Lower lobe of right lung (tissue), 2 donors: ENCODE data around the gene FASTK. TPM values are rescaled to one million over a fixed set of nuclear protein-coding genes. Genes with fewer than 3 reads are reported as not detected.
A peak's percentile ranks its signal among the peaks of the same experiment; 100 is the strongest.

ENCODE experiments used
- ATAC-seq, 2 donors: fragments of 200-7000 bp; cut with Tn5 transposase; one replicate each; pipeline ENCODE4 v1.9.1; 2020 to 2022; ENCODE audit warnings: mild to moderate bottlenecking in 2 of 2, moderate library complexity in 2 of 2
- DNase-seq: peaks from one replicate; pipeline ENCODE4 v3.0.0-alpha.2; 2020
- H3K27ac ChIP-seq: fragments of 200-600 bp; one replicate; pipeline ENCODE4 v1.8.0; 2022
- H3K27me3 ChIP-seq: fragments of 200-600 bp; one replicate; pipeline ENCODE4 v1.8.0; 2022; ENCODE audit warnings: low read depth
- H3K36me3 ChIP-seq: fragments of 200-600 bp; one replicate; pipeline ENCODE4 v1.8.0; 2022; ENCODE audit warnings: mild to moderate bottlenecking
- H3K4me1 ChIP-seq: fragments of 200-600 bp; one replicate; pipeline ENCODE4 v1.8.0; 2022
- H3K4me3 ChIP-seq: fragments of 200-600 bp; one replicate; pipeline ENCODE4 v1.8.0; 2022; ENCODE audit warnings: mild to moderate bottlenecking
- H3K9me3 ChIP-seq: fragments of 200-600 bp; one replicate; pipeline ENCODE4 v1.8.0; 2022
- intact Hi-C: fragments of 100-400 bp; cut with DNase I; formaldehyde crosslinking; loops from one replicate; pipeline ENCODE4 v1.11.0; 2022
- total RNA-seq: library from RNA; stranded (reverse); fragmentation: NEBNext Ultra II Directional; extraction: Animal tissue kit (Norgen Biotek cat#: 25700); gene quantifications from one replicate; pipeline ENCODE4 v1.2.1, GENCODE V29; 2021
- TF ChIP-seq, protein P1 (sequence below): fragments of 200-600 bp; IDR thresholded peaks from one replicate; pipeline ENCODE4 v1.8.0; 2022; ENCODE audit warnings: antibody characterized with exemption, mild to moderate bottlenecking
- donor health status: DM: no; HTN: yes; CAD: no; lungs with severe emphysema.

The FASTK gene
- total RNA-seq, 1 donor from 2014 or later, result 54.4 TPM

DNA sequence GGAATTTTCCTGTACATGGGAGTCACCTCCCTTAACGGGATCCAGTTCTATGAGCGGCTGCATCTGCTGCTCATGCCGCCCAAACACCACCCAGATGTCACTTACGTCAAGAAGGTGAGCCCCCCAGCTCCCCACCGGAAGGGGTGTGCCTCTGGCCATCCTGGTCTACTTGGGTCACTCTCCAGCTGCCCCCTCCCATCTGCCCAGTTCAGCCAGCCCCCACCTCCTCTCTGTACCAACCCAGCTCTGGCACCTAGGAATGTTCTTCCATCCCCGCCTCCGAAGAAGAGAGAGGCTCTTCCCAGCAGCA is 5.0 kb downstream of the FASTK start:
- H3K27me3 ChIP-seq, result no peaks in the 10 kb centered on the region
- H3K27ac ChIP-seq, result no peak overlapping the region
- no peak overlapping the region for H3K4me3 ChIP-seq
- DNase-seq, result peak; percentile 30
- TF ChIP-seq, protein P1, sequence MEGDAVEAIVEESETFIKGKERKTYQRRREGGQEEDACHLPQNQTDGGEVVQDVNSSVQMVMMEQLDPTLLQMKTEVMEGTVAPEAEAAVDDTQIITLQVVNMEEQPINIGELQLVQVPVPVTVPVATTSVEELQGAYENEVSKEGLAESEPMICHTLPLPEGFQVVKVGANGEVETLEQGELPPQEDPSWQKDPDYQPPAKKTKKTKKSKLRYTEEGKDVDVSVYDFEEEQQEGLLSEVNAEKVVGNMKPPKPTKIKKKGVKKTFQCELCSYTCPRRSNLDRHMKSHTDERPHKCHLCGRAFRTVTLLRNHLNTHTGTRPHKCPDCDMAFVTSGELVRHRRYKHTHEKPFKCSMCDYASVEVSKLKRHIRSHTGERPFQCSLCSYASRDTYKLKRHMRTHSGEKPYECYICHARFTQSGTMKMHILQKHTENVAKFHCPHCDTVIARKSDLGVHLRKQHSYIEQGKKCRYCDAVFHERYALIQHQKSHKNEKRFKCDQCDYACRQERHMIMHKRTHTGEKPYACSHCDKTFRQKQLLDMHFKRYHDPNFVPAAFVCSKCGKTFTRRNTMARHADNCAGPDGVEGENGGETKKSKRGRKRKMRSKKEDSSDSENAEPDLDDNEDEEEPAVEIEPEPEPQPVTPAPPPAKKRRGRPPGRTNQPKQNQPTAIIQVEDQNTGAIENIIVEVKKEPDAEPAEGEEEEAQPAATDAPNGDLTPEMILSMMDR, result no peak
- ATAC-seq, result no peak
- H3K4me1 ChIP-seq, result peaks cover 19% of the 10 kb centered on the region
- H3K36me3 ChIP-seq, result peaks cover 73% of the 10 kb centered on the region
- intact Hi-C loops, result no loop called here
- no peaks in the 10 kb centered on the region for H3K9me3 ChIP-seq

DNA sequence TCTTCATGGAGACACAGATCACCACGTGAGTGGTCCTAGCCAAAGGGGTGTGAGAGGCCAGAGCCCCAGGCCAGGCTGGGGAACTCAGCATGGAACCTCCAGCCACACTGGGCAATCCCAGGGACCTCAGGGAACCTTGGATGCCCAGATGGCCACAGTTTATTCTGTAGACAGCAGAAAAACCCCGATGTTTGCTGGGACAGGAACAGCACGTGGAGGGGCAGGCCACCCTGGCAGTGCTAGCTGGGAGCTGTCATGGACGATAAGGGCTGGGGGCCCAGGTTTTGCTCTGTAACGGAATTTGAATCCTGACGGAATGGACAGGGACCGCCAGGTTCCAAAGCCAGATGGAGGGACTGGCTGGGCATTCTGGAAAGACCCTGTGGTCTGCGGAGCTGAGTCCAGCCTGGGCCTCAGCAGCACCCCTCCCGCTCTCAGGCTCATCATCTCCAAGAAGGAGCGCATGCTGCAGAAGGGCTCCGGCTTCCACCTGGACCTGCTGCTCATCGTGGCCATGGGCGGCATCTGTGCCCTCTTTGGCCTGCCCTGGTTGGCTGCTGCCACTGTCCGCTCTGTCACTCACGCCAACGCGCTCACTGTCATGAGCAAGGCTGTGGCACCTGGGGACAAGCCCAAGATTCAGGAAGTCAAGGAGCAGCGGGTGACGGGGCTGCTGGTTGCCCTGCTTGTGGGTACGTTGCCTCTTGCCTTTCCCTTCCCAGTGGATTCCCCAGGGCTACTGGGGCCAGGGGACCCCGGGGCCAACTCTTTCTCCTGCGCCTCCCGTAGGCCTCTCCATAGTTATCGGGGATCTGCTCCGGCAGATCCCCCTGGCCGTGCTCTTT is 5.6 kb downstream of the FASTK start:
- Histone ChIP-seq H3K36me3 (peaks cover 78% of the 10 kb centered on the region), H3K4me3 (no peak overlapping the region), H3K9me3 (no peaks in the 10 kb centered on the region), H3K27ac (no peak overlapping the region), H3K27me3 (no peaks in the 10 kb centered on the region), H3K4me1 (peaks cover 19% of the 10 kb centered on the region)
- DNase-seq, result no peak
- intact Hi-C loops, result no loop called here
- no peak for ATAC-seq
- TF ChIP-seq, protein P1, result no peak

GRCh38 chr7:151073990-151074389 is 6.6 kb downstream of the FASTK start:
- Histone ChIP-seq H3K27ac (no peak overlapping the region), H3K4me1 (peaks cover 8% of the 10 kb centered on the region), H3K36me3 (peaks cover 89% of the 10 kb centered on the region), H3K4me3 (no peak overlapping the region), H3K9me3 (no peaks in the 10 kb centered on the region), H3K27me3 (no peaks in the 10 kb centered on the region)
- intact Hi-C loops, result no loop called here
- ATAC-seq (no peak), DNase-seq (no peak)
- TF ChIP-seq, protein P1, result no peak

DNA sequence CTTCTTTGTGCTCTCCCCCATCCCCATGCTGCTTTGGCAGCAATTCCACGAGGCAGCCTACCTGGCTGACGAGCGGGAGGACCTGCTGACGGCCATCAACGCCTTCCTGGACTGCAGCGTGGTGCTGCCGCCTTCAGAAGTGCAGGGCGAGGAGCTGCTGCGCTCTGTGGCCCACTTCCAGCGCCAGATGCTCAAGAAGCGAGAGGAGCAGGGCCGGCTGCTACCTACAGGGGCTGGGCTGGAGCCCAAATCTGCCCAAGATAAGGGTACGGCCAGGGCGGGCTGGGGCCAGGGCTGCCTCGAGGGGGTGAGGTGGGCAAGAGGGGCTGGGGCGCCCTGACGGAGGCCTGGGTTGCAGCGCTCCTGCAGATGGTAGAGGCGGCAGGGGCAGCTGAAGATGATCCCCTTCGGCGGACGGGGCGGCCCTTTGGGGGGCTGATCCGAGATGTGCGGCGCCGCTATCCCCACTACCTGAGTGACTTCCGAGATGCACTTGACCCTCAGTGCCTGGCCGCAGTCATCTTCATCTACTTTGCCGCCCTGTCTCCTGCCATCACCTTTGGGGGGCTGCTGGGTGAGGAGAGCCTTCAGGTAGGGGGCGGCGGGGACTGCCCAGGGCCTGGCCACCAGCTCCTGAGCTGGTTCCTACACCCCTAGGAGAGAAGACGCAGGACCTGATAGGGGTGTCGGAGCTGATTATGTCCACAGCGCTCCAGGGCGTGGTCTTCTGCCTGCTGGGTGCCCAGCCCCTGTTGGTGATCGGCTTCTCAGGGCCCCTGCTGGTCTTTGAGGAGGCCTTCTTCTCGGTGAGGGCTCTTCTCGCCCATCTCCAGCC is 9.4 kb downstream of the FASTK start:
- no peaks in the 10 kb centered on the region for H3K9me3 ChIP-seq
- TF ChIP-seq, protein P1, result no peak
- no peaks in the 10 kb centered on the region for H3K4me1 ChIP-seq
- no peaks in the 10 kb centered on the region for H3K27me3 ChIP-seq
- DNase-seq, result no peak
- no peak for ATAC-seq
- H3K36me3 ChIP-seq, result peaks cover 100% of the 10 kb centered on the region
- no peak overlapping the region for H3K27ac ChIP-seq
- no peak overlapping the region for H3K4me3 ChIP-seq
- intact Hi-C loops, result no loop called here

DNA sequence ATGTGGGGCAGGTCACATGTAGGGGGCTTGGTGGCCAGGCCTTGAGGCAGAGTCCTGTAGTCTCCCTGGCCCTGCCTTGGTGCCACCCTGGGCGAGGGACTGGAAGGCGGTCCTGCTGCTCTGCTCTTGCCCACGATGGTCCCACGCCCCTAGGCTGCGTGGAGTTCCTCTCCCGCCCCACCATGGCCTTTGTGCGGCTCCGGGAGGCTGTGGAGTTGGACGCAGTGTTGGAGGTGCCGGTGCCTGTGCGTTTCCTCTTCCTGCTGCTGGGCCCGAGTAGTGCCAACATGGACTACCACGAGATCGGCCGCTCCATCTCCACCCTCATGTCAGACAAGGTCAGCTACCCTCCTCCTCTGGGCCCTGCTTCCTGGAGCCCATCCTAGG is 10.0 kb downstream of the FASTK start:
- no peak overlapping the region for H3K4me3 ChIP-seq
- intact Hi-C loops, result no loop called here
- H3K36me3 ChIP-seq, result peaks cover 100% of the 10 kb centered on the region
- DNase-seq (no peak), ATAC-seq (no peak)
- no peaks in the 10 kb centered on the region for H3K27me3 ChIP-seq
- no peaks in the 10 kb centered on the region for H3K4me1 ChIP-seq
- no peak overlapping the region for H3K27ac ChIP-seq
- H3K9me3 ChIP-seq, result no peaks in the 10 kb centered on the region
- TF ChIP-seq, protein P1, result no peak
